GM18909 (cell line): ENCODE measurements around the gene DUSP7.

Source experiments
- ATAC-seq: cut with Tn5 transposase; IDR thresholded peaks from one replicate; pipeline ENCODE4 v1.9.1; 2021; ENCODE audit warnings: mild to moderate bottlenecking; ENCODE audit not compliant: unreplicated experiment, poor library complexity

DUSP7 gene, protein sequence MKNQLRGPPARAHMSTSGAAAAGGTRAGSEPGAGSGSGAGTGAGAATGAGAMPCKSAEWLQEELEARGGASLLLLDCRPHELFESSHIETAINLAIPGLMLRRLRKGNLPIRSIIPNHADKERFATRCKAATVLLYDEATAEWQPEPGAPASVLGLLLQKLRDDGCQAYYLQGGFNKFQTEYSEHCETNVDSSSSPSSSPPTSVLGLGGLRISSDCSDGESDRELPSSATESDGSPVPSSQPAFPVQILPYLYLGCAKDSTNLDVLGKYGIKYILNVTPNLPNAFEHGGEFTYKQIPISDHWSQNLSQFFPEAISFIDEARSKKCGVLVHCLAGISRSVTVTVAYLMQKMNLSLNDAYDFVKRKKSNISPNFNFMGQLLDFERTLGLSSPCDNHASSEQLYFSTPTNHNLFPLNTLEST

DNA sequence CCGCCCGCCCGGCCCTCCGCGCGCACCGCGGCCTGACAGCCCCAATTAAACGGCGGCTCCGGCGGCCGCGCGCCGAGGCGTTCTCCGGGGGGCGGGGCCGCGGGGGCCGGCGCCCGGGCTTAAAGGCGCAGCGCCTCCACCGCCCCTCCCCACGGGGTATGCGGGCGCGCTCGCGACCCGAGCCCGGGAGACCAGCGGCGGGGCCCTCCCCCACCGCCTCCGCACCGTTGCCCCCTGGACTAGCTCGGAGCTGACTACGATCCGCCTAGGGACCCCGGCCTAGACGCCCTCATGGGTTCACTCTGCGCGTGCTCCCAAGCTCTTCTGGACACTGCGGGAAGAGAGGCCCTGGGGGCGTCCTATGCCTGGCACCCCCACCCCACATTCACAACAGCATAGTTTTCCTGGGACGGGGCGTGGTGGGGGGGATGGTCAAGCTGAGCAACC lies at the start of gene DUSP7:
DUSP7 (minus strand) TSS at position 51 of the 447 bp plus-strand sequence. CDS start 205 bp downstream, outside the sequence.
- peak; percentile 37 for ATAC-seq

DNA sequence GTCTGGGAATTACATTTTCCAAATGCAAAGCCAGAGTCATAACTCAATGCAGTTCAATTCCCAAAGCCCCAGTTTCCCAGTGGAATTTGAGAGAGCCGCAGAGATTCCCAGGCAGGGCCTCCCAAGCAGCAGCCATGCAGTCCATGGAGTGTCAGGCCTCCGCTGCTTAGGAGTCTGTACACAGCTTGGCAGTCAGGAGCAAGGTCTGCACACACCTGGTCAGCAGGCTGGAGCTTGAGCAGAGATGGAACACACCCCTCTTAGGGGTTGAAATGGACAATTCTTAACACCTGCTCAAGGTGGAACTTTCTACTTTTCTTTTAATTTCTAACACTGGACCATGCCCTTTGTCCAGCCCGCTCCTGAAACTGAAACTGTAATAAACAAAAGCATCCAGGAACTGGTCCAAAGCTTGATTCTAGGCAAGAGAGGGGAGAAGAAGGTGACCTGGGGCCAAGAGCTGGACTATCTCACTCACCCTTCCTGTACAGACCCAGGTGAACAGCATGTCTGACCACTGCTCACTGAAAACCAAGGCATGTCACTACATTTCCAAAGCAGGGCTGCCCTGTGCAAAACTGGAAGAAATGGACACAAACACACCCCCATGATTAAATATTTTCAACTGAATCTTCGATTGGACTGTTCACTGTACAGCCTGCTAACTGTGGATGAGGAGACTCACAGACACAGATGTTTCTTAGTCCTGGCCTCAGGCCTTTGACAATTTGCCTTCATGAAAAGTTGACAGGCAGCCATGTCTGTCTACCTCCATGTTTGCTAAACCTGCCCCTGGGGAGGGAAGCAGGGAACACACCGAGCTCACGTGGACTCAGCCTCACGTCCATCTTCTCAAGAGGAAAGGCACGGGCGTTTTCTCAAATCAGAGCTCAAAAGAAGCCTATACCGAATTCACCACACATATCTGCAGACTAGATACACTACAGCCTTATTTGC lies 48.6 kb upstream of the DUSP7 start:
- no peak for ATAC-seq

DNA sequence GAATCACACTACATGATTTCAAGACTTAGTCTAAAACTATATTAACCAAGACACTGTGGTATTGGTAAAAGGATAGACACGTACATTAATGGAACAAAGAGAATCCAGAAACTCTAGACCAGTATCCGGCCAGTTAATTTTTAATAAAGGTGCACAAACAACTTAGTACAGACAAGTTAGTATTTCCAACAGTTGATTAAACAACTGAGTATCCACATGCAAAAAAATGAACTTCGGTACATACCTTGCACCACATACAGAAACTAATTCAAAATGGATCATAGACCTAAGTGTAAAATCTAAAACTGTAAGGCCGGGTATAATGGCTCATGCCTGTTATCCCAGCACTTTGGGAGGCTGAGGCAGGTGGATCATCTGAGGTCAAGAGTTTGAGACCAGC lies 46.6 kb upstream of the DUSP7 start:
- ATAC-seq, result no peak

DNA sequence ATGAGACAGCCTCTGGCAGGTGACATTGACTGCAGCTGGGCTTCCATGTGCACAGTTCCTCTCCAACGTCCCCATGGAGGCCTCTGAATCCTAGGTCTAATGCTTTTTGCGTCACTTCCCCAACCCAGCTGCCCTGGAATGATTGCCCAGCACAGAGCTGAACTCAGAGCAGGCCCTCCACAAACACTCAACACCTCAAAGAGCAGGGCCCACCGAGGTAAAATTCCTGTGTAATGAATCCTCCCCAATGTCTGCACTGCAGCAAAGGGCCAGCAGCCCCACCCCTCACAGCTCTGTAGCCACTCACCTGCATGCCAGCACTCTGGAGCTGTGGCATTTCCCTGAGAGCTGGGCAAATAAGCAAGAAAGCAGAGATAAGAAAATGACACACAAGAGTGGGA lies 42.6 kb upstream of the DUSP7 start:
- no peak for ATAC-seq

DNA sequence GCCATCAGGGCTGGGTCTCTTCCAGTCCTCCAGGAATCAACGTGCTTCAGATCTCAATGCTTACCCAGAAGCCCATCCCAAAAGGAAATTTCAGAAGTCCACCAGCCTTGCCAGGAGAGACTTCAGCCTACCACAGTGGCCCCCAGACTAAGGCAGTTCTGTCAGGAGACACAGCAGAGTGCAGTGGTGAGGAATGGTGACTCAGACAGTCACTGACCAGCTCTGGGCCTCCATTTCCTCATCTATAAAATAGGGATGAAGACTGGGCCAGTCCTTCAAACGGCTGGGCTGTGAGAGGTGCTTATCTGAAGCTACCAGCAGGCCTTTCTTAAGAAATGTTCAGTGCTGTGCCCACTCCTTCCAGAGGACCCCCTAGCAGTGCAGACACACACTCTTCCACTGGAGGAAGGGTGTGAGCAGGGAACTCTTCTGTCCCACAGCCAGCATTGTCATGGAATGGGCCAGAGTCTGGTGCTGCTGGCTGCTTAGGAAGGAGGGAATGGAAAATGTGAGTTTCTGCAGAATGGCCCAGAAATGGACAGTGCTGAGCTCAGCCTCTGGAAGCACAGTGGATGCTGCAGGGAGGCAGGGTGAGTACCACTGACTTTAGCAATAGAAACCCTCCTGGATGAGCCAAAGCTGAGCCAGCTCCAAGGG lies 41.6 kb upstream of the DUSP7 start:
- ATAC-seq, result no peak

DNA sequence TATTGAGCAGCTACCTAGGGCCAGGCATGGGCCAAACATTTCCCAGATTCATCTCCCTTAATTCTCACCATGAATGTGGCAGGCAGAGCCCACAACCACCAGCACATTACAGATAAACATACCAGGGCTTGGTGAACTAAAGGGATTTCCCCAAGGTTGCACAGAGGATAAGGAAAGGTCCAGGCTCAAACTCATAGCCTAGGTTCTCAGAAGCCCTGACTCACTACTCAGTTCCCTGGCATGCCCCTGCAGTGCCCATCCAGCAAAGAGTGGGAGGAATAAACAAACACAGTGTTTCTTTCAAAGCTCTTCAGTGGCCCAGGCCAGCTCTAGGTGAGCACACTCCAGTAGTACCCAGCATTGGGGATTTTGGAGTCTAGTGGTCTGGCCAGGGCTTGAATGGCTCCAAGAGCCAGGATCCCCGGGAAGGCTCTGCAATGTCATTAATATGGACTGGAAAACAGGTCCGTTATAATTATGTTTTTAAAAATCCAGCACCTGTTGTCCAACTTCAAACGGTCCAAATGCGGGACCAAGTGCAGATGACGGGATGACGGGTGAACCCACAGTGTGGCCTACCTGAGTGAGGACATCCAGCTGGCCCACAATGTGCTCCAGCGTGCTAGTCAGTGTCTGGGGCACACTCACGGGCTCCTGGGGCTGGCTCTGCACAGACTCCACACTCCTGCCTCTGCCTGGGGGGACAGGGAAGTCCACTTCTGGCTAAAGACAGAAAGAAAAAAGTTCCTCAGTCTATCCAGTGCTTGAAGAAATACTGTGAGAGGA lies 39.8 kb upstream of the DUSP7 start:
- ATAC-seq, result no peak

DNA sequence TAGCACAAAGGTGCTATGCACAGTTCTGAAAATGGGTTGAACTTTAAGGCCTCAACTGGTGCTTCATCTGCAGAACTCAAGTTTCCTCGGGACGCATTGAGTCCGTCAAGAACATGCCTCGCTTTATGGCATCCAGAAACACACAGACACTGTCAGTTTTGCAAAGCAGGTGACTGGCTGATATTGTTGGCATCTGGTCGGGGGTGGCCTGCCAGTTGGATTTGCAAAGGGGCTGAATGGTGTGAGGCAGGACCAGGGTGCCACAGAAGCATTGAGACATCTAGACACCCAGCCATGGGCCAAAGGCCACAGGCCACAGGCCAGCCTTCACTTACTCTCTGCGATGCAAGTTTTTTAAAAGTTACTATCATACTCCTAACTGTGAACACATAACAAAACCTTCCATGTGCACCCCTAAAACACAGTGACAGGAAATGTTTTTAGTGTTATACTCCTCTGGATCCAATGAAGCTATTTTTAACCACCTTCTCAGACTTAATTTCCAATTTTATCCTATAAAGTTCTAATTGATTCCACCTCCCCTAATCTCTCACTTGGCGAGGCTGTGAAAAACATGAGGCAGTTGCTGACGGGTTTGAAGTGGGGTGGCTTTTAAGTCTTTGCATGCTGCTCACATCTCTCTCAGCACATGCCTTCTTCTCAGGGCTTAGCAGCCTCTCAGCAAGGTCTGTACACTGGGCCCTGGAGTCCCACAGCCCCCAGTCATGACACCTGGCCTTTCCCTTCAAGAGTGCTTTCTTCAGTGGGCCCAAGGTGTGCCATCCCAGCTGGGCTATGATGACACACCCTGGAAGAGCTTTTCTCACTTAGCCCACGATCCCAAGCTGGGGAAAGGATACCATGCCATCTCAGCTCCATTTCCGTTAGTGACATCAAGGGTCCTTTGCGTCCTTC lies 38.5 kb upstream of the DUSP7 start:
- no peak for ATAC-seq

DNA sequence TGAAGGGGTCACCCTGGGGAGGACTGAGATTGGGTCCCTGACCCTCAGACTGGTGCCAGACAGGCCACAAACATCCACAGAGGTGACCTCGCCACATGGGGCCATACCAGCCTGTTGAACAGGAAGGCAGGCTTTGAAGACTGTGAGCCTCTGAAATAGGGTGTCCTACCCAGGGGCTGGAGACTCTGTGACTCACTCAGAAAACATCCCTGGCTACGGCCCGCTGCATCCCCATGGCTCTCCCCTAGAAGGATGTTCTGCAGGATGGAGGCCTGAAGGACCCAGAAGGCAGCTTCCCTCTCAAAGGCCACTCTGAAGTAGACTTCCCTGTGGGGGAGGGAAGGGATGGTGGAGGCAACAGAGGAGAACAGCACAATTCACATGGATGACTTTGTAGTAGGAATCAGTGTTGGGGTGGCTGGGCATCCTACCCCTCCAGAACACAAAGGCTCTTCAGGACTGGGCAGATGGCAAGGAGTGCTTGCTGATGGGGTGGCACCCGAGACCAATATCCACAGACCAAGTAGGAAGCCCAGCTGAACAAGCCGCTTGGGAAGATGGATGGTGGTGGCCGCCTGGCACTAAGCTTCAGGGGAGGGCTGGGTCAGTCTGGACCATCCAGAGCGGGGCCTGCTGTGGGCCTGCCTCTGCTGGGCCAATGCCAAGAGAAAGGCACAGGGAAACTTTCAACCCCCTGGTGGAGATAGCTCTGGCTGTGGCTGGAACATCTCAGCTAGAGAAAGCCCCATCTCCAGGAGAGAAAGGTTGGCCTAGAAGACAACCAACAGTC lies 37.6 kb upstream of the DUSP7 start:
- no peak for ATAC-seq

DNA sequence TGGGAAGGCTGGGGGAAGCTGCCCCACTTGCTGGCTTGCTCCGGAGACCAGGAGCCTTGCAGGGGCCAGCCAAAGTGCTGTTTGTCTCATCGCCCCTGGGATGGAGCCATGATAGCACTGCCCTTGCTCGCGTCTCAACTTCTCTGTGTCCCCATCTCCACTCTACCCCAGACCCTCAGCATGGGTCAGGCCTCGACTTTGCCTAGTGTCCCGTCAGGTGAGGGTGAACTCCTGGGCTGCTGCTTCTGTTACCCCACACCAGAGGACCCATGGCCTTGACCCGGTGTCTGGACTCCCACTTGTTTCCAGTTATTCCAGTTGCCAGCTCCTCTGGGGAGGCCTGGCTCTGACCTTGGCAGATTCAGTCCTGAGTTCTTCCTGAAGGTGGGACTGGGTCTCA lies 36.5 kb upstream of the DUSP7 start:
- ATAC-seq, result no peak

DNA sequence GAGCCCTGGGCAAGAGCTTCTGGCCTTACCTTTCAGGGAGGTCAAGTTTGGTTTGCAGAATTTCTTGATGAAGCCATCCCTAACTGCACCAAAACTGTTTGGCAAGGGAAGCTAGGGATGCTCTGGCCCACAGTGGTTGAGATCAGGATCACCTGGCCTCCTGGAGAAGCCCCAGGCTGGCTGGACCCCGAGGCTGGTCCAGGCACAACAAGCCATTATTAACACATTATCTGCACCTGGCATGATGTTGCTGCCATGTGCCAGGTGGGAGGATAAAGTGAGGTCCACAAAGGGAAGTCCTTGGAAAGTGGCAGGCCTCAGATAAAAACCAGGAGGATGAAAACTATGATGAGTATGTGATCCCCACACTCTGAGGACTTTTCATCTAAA lies 35.9 kb upstream of the DUSP7 start:
- no peak for ATAC-seq

DNA sequence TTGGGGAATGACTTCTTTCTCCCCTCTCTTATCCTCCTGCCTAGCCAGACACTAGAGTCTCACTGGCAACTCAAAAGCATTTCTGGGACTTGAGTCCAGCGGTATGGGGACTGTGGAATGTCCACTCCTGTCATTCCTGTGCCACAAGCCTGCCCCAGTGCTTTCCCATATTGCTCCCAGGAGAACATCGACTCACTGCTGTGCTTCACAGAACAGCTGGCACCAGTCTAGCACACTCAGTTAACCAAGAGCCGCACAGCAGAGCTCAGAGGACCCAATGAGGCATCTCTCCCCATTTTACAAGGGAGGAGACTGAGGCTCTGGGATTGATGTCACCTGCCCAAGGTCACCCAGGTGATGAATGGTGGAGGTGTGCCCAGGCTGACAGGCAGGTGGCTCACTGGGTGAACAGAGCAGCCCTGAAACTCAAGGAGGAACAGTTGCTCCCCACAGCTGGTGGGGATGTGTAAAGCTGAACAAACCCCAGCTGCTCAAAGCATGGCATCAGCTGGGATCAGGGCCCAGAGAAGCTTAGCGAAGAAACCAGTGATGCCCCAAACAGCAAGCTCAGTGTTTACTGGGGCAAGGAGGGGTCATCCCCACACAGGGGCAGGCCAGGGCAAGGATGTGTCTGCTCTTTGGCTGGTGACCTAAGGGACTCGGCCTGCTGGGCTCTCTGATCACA lies 35.4 kb upstream of the DUSP7 start:
- ATAC-seq, result no peak

DNA sequence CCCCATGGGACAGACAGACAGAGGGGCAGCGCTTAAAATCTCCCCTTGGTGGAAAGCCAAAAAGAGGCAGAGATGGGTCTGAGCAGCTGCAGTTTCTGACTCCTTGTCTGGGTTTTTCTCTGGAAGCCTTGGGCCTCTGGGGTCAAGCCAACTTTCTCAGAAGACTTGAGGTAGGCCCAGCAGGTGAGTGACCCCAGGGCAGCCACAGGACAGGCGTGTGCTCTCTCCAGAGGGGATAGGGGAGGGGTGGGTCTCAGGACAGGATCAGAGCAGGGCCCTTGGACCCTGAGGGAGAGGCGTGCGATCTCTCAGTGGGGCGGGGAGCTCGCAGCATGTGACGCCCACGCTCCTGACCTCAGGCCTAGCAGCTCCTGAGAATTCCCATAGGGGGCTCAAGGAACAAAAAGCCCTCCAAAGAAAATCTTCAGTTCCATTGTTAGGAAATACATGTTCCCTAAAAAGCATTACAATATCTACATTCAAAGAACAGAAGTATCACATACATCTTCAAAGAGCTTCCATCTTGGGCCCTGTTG lies 34.6 kb upstream of the DUSP7 start:
- ATAC-seq, result no peak

DNA sequence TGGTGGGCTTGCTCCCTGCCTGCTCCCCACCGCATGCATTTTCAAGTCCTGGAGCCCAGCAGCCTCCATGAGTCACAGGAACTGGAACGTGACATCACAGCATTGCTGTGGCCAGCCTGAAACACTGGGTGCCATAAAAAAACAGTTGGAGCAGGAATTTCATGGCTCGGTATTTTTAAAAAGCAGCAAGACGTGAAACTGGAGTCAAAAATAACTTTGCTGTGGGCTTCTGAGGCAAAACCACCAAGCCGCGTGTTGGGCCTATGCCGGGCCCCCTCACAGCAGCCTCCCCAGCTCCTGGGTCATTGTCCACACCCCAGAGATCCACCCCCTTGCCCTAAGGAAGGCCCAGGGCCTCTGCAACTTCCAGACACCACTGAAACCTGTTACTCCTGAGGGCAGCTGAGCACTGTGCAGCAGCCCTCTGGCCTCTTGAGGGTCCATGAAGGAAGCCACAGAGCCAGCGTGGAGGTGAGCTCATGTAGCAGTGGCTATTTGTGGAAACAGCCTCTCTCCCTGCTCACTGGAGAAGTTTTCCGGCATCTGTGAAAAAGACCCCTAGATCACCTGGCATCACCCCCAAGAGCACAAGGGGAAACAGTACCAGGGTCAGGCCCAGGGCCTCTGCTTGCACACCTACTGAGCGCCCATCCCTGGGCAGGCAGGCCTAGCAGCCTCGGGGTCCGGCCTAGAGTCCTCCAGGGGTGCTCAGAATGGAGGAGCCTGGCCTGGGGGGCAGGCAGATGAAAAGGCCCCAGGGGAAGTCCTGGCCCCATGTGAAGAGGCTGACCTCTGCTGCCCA lies 34.0 kb upstream of the DUSP7 start:
- no peak for ATAC-seq

DNA sequence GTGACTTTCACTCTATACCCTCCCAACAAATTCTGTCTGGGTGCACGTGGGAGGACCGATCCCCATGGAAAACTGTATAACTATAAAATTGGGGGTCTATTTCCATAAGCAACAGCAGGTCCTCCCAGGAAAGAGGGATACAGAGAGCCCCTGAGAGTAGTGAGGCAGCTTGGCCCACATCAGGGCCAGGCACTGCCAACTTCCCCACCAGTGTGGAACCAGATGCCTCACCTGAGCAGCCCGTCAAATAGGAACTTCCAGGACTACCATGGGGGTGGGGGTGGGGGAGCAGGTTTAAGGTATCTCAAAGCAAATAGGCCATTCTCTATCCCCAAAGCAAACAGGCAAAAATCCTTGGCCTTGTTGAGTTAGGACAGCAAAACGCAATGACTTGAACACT lies 33.3 kb upstream of the DUSP7 start:
- no peak for ATAC-seq

DNA sequence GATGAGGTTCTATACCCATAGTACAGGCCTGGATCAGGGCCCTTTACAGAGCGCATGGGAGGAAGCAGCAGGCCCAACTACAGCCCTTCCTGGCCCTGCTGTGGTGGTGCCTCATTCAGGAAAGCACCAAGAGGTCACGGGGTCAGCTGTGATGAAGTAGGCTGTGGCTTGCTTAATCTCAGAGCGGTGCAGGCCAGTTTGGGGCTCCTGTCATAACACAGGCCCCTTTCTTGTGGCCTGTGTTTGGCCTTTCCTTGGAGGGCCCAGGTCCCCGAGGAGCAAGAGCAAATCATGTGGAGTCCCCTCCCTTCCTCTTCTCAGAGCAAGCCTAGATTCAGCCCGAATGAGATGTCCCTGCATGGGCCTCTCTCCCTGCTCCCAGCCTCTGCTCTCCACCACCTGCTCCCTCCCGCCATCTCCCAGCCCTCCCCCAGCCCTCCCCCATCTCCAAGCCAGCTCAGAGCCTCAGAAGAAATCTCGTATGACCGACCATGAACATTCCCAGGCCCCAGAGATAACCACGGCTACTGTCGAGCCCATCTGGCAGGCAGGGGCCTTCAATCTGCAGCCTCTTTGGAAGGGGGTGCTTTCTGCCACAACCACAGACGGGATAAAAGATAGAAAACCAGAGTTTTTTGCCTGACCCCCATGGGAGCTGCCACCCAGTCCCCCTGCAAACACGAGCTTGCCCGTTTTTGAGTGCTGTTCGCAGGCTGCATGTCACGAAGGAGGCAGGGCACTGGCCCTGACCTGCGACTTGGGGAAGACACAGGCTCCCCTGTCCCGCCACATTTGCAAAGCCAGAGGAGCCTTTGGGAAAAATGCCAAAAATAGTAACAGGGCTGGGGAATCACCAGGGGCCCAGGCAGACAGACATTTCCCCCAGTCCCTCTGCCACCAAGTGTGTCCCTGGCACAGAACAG lies 32.3 kb upstream of the DUSP7 start:
- ATAC-seq, result no peak

DNA sequence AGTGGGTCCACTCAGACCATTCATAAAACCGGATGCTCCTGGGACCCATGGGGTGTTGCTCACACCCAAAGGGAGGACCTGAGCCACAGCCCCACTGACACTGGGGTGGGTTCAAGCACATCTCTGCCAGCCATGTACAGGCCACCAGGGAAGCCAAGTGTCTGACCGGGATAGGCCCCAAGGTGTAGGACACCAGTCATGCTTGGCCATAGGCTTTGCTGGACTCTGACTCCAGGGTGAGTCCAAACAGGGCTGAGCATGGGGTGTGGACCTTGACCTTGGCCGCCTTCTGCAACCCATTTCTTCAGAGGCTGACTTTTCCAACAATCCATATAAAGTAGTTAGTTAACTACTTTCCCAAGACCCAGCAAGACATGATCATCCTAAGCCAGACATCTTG lies 31.4 kb upstream of the DUSP7 start:
- ATAC-seq, result no peak
